HG03460 (cell line): ENCODE measurements around the gene SPPL2B.

Experiments used
- ATAC-seq: cut with Tn5 transposase; IDR thresholded peaks from one replicate; pipeline ENCODE4 v1.9.1; 2021; ENCODE audit not compliant: unreplicated experiment

Gene SPPL2B

DNA sequence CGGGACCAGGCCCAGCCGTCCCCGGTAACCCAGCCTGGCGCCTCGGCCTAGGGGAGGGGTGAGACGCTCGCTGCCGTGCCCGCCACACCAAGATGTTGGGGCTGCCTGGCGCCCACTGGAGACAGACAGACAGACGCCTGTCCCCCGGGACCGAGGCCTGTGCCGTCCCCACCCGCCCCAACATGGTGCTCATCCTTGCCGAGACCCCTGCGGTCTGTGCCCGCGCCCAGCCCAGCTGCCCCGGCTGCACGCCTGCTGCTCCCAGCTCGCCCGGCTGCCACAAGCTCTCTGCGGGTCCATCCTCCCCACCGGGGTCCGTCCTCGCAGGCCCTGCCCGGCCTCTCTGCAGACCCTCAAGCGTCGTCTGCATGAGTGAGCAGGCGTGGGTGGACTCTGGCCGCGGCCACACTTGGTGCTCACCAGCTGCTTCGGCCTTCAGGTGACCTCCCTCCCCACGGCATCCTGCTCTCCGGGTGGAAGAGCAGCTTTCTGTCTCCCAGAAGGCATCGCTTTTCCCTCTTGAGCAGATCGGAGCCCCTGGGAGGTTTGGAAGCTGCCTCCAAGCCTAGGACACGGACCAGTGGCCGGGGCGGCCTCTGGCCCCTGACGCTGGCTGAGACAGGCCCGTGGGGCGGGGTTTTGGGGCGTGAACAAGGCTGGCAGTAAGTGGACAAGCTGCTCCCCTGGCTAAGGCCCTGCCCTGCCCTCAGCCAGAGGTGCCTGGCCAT lies 24.8 kb downstream of the SPPL2B start:
- no peak for ATAC-seq

- no peak for ATAC-seq
Observed at GRCh38 chr19:2353887-2354592, 25.6 kb downstream of the SPPL2B start.

- no peak for ATAC-seq
Observed at GRCh38 chr19:2354670-2355069, 26.2 kb downstream of the SPPL2B start.

GRCh38 chr19:2355168-2356035 lies 26.9 kb downstream of the SPPL2B start:
- ATAC-seq: no peak

GRCh38 chr19:2356036-2356646 lies 27.7 kb downstream of the SPPL2B start:
- no peak for ATAC-seq

- no peak for ATAC-seq
Observed at GRCh38 chr19:2357279-2358206, 29.1 kb downstream of the SPPL2B start.

- no peak for ATAC-seq
Observed at GRCh38 chr19:2358548-2359173, 30.2 kb downstream of the SPPL2B start.

- ATAC-seq: no peak
Observed at GRCh38 chr19:2359992-2360685, 31.7 kb downstream of the SPPL2B start, which contains the start of gene TMPRSS9. TSS of gene TMPRSS9 (plus strand) at chr19:2360265. CDS start at chr19:2389786, 29,521 bp downstream.

DNA sequence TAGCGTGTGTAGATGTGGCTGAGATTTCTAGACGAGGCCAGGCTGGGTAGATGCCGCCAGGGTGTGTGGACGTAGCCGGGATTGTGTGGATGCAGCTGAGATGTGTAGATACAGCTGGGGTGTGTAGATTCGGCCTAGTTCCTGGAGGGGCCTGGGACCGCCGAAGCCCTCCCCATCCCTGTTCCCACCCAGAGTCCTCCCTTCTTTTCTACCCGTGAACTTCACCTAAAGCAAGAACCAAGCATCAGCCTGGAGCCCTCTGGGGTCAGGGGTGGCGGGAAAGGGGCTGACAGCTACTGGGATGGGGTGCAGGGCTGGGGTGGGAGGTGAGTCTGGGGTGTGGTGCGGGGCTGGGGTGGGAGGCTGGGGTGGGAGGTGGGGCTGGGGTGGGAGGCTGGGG lies 32.3 kb downstream of the SPPL2B start:
- no peak for ATAC-seq

GRCh38 chr19:2361246-2362045 lies 33.0 kb downstream of the SPPL2B start:
- no peak for ATAC-seq

DNA sequence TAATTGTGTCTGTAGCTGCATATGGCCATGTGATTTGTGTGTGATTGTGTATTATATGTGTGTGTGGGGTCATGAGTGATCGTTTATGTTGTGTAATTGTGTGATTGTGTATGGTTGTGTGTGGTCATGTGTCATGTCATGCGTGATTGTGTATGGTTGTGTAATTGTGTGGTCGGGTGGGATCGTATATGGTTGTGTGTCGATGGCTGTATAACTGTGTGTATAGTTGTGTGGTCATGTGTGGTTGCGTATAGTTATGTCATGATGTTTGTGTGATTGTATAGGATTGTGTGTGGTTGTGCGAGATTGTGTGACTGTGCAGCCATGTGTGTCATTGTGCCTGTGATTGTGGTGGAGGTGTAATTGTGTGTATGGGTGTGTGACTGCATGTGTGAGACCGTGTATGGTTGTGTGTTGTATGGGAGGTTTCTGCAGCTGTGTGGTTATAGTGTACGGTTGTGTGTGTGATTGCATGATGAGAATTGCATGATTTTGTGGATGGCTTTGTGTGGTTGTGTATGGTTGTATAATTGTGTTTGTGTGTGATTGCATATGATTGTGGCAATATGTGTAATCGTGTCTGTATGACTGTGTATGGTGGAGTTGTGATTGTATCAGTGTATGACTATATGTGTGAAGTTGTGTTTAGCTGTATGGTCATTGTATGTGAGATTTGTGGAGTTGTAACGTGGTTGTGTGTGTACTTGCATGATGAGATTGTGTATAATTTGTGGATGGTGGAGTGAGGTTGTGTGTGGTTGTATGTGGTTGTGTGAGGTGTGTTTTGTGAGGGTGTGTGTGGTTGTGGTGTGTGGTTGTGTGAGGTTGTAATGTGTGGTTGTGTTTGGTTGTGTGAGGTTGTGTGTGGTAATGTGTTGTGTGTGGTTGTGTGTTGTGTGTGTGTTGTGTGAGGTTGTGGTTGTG lies 33.8 kb downstream of the SPPL2B start:
- ATAC-seq: no peak

- ATAC-seq: no peak
Observed at GRCh38 chr19:2362970-2363300, 34.5 kb downstream of the SPPL2B start.

DNA sequence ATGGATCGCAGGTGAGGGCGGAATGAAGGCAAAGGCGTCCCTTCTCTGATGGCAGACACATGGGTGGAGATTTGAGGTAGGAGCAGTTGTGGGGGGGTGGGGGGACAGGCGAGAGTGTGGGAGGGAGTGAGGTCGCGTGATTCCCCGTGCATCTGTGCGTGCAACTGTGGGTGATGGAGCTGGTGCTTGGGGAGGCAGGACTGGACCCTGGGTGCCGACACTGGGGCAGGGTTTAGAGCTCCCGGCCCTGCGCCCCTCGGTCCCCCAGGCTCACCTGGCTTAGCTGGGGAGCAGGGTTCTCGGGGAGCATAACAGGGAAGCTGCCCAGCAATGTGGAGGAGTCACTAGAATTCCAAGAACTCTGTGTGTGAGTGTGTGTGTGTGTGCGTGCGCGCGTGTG lies 34.9 kb downstream of the SPPL2B start:
- no peak for ATAC-seq

DNA sequence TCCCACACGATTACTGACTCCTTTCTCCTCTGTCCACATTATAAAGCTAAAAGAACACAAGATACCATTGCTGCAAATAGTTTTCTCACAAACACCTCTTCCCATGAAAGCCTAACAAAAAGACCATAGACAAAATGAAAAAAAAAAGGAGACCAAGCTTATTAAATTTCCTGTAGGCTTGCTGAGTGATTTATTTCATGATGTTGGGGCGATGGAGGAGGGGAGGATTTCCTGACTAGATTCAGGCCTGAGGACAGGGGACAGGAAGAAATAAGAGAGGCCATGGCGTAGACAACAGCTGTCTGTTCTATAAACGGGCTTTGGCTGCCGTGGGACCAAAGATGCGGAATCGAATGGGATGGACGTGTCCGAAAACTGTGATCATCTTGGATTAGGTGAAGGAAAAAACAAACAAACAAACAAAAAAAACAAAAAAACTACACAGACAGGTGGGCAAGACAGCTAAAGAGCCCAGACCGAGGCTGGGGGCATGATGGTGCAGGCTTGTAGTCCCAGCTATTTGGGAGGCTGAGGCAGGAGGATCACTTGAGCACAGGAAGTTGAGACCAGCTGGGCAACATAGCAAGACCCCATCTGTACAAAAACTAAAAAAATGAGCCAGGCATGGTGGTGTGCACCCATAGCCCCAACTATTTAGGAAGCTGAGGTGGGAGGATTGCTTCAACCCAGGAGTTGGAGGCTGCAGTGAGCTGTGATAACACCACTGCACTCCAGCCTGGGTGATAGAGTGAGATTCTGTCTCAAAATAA lies 36.9 kb downstream of the SPPL2B start:
- ATAC-seq: no peak

DNA sequence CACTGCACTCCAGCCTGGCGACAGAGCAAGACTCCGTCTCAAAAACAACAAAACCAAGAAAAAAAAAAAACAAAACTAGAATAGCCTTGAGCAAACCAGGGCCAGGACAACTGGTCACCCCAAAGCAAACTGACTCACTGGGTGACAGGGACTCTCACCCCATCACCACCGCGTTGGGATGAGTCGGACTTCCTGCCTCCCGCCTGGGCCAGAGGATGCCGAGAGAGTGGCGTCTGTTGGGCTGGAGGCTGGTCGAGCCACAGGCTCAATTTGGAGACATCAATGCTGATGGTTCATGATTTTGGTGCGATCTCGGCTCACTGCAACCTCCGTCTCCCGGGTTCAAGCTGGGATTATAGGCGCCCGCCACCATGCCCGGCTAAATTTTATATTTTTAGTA lies 43.2 kb downstream of the SPPL2B start:
- no peak for ATAC-seq

DNA sequence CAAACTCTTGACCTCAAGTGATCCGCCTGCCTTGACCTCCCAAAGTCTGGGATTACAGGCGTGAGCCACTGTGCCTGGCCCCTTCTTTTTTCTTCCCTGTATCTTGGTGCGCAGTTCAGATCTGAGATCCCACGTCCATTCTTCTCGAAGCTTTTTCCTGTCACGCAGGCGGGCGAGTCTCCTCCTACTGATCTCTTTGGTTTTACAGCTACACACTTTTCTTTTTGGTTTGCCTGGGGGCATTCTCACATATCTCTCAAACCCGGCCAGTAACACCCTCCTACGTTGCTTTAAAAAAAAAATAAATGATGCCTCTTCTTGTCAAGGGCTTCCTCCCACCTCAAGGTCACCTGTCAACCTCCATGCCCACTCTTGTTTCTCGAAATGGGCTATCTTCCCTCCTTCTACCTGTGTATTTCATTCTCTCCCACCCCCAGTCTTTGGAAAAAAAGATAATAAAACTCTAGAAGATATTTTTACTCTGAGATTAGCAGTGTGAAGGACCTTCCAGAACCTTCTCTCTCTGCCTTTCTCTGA lies 43.7 kb downstream of the SPPL2B start:
- ATAC-seq: no peak
